Activated T-cell treated with anti-CD3 and anti-CD28 coated beads for 4 hours (primary cell): Measurements from ENCODE around the gene ARFRP1.
A peak's percentile ranks its signal among the peaks of the same experiment; 100 is the strongest.
"Not testable (repeated sequence)": the region's sequence is repeated elsewhere in the genome, so short reads cannot be mapped to it uniquely, and the experiment has no call there.

Source experiments
- DNase-seq: peaks from one replicate; pipeline ENCODE4 v3.0.0-alpha.2; 2020

The ARFRP1 gene

DNA sequence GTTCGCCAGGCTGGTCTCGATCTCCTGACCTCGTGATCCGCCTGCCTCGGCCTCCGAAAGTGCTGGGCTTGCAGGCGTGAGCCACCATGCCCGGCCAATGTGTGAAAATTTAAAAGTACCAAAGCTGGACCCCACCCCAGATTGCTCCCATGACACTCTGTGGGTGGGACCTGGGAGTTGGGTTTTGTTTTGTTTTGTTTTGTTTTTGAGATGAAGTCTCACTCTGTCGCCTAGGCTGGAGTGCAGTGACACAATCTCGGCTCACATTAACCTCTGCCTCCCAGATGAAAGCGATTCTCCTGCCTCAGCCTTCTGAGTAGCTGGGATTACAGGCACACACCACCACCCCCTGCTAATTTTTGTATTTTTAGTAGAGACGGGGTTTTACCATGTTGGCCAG lies 36.1 kb downstream of the ARFRP1 start:
- not testable (repeated sequence) for DNase-seq

DNA sequence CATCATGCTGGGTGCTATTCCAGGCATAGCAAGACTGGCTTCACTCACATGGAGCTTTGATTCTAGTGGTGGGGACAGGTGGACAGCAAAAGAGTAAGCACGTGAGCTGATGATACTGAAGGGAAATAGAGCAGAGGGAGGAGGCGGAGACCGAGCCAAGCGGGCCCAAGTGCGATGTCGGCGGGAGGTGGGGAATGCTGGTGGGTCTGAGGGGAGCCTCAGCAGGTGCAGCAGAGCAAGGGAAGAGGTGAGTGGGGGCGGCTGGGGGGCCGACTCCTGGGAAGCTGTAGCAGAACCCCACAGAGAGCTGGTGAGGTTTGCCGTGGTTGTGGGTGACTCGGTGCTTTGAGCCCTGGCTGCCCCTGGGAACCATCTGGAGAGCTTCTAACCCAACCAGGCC lies 39.4 kb downstream of the ARFRP1 start:
- DNase-seq: no peak

DNA sequence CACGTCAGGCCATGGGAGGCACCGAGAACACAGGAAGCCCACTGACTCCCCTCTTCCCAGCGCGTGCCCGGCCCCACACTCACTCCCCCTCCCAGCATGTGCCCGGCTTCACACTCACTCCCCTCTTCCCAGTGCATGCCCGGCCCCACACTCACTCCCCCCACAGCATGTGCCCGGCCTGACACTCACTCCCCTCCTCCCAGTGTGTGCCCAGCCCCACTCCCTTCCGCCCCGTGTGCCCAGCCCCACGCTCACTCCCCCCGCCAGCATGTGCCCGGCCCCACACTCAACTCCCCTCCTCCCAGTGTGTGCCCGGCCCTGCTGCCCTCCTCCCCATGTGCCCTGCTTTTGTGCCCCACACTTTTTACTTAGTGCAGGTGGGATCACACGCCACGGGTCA lies 39.9 kb downstream of the ARFRP1 start:
- no peak for DNase-seq

GRCh38 chr20:63665708-63666107 lies 42.1 kb downstream of the ARFRP1 start:
- DNase-seq: no peak

- no peak for DNase-seq
Measured at GRCh38 chr20:63664861-63665594, 42.7 kb downstream of the ARFRP1 start.

DNA sequence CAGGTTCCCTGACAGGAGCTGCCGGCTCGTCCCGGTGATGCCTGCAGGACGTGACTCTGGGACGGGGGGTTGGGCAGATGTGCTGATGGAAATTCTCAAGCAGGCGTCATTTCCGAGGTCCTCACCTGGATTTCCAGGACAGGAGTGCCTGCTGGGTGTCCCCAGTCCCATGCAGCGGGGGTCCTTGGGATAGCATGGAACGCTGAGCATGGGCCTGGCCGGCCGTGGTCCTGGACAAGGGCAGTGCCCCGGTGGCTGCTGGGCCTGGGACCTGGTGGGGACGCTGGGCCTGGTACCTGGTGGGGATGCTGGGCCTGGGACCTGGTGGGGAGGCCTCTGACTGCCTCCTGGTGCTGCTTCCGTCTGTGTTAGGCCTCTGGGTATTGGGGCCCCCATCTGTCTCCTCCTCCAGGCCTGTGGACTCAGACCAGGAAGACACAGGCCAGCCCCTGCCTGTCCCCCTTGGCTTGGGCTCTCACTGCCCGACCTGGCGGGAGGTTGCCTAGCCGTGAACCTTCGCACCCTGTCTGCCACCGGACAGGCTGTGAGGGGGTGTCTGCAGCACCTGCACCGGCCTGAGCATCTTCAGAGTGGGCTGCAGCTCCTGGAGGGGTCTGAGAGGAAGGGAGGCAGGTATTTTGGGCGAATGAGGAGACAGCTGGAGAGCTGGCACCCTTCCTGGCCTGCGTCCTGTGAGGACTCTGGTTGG lies 43.5 kb downstream of the ARFRP1 start:
- DNase-seq: no peak

GRCh38 chr20:63663332-63664066 lies 44.3 kb downstream of the ARFRP1 start:
- no peak for DNase-seq

DNA sequence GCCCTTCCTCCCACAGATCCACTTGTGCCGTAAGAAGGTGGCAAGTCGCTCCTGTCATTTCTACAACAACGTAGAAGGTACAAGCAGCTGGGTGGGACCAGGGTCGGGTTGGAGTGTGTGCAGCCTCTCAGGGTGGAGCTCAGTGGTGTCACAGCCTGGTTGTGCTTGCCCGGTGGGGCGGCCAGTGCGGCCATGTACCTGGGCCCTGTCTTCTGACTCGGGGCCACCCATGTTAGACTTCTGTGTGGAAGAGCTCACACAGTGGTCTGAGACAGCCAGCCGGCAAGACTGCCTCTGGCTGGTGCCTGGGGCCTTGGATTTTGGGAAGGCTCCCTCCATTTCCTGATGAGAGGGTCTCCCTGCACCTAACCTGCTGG lies 45.0 kb downstream of the ARFRP1 start:
- no peak for DNase-seq

GRCh38 chr20:63661959-63662812 lies 45.6 kb downstream of the ARFRP1 start:
- no peak for DNase-seq

- no peak for DNase-seq
Measured at GRCh38 chr20:63661108-63661507, 46.7 kb downstream of the ARFRP1 start.

GRCh38 chr20:63660622-63661021 lies 47.2 kb downstream of the ARFRP1 start:
- DNase-seq: no peak

DNA sequence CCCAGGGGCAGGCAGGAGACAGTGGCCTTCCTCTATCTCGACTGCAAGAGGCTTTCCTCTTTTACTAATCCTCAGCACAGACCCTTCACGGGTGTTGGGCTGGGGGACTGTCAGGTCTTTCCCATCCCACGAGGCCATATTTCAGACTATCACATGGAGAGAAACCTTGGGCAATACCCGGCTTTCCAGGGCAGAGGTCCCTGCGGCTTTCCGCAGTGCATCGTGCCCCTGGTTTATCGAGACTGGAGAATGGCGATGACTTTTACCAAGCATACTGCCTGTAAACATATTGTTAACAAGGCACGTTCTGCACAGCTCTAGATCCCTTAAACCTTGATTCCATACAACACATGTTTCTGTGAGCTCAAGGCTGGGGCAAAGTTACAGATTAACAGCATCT lies 47.6 kb downstream of the ARFRP1 start:
- DNase-seq: not testable (repeated sequence)

DNA sequence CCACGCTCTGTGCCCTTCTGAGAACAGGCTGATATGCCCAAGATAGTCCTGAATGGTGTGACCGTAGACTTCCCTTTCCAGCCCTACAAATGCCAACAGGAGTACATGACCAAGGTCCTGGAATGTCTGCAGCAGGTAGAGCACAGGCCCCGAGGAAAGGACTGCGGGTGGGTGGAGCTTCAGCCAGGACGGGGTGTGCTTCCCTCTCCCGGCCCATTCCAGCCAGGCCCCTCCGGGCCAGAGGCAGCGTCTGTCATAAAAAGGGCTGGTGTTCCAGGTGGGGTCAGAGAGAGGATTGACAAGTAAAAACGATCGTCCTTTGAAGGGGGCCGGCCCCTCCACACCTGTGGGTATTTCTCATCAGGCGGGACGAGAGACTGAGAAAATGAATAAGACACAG lies 48.4 kb downstream of the ARFRP1 start:
- no peak for DNase-seq

DNA sequence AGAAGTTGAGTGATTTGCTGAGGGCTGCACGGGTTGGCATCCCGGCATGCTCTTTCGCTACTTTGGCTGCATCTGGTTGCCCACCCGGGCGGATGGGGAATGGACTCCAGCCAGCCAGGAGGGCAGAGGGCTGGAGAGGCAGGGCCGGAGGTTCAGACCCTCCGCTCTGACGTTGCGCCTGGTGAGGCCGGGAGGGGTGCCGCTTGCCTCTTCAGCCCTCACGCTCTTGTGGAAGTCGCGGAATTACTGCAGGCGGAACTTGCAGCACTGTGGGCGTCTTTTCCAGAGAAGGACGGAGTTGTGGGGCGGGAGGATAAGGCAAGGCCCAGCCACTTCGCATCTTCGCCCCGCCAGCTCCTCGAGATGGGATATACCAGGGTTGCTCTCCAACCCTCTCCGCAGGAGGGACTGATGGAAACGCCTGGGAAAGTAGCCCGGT lies 49.0 kb downstream of the ARFRP1 start:
- no peak for DNase-seq

GRCh38 chr20:63657937-63658748 lies 49.6 kb downstream of the ARFRP1 start, which contains the start of gene RTEL1:
Gene RTEL1 (plus strand): TSS chr20:63658312. CDS start chr20:63659403, 1,091 bp downstream.
- DNase-seq: peak; percentile 86

DNA sequence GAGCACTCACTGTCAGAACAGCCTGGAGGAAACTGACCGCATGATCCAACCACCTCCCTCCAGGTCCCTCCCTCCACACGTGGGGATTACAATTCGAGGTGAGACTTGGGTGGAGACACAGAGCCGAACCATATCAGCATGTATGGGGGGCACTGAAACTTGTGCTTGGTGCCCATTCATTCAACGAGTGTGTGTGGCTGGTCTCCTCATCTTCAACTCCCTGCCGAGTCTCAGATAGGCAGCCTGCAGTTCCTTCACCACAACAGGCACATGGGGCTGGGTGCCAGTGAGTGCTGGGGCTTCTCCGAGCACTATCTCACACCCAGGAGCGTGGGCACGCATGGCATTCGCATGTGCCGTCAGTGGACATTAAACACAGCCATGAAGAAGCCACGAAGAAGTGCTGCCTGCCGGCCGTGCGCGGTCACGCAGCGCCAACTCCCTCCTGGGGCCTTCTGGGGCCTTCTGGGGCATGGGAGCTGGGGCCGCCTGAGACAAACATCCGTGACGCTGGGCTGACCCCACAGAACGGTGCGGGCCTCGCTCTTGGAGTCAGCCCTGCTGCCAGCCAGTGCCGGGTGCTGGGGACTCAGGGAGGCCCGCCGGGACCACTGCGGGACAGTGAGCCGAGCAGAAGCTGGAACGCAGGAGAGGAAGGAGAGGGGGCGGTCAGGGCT lies 50.4 kb downstream of the ARFRP1 start:
- DNase-seq: no peak

DNA sequence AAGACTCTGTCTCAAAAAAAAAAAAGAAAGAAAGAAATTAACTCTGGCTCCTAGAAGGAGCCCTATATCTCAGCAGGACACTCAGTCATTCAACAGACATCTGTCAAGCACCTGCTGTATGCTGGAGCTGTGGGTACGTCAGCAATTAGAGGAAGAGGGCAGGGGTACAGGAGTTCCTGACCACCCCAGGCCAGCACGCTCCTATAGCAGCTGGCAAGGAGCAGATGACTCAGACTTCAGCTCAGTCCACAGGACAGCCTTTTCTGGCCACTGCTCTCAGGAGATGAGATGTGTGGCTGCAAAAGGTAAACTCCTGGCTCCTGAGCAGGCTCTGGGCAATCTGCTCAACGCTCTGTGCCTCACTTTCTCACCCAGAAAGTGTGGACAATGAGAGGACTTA lies 51.3 kb downstream of the ARFRP1 start:
- DNase-seq: no peak

DNA sequence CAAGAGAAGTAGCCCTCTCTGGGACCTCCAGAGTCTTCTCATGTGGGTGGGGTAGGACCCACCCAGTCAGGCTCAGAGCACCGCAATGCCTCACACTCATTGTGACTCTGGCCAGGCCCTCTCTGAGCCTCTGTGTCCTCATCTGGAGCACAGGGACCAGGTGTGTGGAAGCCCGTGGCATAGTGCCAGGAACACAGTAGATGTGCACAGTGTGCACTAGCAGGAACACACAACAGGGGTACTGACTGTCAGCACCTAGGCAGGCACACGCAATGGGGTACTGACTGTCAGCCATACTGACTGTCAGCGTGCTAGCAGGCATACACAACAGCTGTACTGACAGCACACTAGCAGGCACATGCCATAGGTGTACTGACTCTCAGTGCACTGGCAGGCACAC lies 52.5 kb downstream of the ARFRP1 start:
- DNase-seq: no peak

DNA sequence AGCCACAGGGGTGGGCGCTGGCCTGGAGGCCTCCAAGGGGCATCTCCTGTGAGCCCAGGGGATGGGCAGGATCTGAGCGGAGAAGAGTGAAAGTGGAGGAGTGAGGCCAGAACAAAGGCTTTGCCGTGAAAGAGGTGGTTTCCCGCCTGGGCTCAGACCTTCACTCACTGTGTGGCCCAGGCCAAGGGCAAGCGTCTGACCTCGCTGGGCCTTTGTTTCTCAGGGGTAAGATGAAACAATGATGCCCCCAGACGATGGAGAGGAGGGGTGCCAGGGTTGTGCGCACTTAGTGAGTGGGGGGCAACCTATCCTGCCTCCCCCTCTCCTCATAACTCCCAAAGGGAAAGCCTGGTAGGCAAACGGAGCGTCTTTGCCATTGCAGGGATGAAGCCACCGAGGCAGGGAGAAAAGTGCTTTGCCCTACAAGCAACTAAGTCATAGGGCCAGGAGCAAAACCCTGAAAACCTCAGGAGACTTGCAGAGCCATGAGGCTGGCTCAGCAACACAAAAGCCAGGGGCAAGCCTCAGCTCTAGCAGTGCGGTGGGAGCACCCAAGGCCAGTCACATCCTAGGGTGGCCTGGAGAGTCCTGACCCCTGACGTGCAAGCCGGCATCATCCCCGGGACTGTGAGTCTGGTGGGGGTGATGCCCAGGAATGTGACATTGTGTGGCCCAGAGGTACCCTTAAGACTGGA lies 53.7 kb downstream of the ARFRP1 start:
- no peak for DNase-seq
